C4-2B (cell line): ENCODE measurements around the gene C8B.

Experiments used
- ZFX ChIP-seq: fragments of 450-650 bp; IDR thresholded peaks from 2 replicates; pipeline ENCODE4 v1.6.1; 2017
- TF ChIP-seq, protein P1 (sequence below): fragments of 450-650 bp; conservative IDR thresholded peaks from 2 replicates; pipeline ENCODE4 v1.5.1; 2017; ENCODE audit warnings: mild to moderate bottlenecking

DNA sequence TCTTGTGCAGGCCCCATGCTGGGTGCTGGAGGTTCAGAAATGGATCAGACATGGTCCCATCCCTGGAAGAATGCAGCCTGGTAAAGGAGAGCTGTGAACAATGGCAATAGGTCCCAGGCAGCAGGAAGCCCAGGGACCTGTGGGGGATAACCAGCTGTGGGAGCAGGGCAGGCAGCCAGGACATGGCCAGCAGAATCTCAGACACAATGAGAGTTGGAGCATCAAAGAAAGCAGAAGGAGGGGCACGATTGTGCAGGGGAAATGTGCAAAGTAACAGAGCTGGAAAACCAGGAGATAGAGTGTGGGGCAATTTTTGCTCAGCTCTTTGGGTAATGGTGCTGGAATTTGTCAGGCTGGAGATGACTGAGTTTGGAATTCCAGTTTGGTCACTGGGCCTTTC is 44.3 kb downstream of the C8B start:
- TF ChIP-seq, protein P1, sequence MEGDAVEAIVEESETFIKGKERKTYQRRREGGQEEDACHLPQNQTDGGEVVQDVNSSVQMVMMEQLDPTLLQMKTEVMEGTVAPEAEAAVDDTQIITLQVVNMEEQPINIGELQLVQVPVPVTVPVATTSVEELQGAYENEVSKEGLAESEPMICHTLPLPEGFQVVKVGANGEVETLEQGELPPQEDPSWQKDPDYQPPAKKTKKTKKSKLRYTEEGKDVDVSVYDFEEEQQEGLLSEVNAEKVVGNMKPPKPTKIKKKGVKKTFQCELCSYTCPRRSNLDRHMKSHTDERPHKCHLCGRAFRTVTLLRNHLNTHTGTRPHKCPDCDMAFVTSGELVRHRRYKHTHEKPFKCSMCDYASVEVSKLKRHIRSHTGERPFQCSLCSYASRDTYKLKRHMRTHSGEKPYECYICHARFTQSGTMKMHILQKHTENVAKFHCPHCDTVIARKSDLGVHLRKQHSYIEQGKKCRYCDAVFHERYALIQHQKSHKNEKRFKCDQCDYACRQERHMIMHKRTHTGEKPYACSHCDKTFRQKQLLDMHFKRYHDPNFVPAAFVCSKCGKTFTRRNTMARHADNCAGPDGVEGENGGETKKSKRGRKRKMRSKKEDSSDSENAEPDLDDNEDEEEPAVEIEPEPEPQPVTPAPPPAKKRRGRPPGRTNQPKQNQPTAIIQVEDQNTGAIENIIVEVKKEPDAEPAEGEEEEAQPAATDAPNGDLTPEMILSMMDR = no peak
- no peak for TF ChIP-seq ZFX
